Muscle of leg (tissue), 16 donors: ENCODE data around the gene SPANXN2. TPM values are rescaled to one million over a fixed set of nuclear protein-coding genes. Genes with fewer than 3 reads are reported as not detected.
"Not testable (repeated sequence)": the region's sequence is repeated elsewhere in the genome, so short reads cannot be mapped to it uniquely, and the experiment has no call there.

Experiments
- DNase-seq: peaks from one replicate; pipeline ENCODE4 v3.0.0; 2013
- H3K27ac ChIP-seq: one replicate; pipeline ENCODE4 v1.5.1; 2013; ENCODE audit warnings: mild to moderate bottlenecking, low read length, control low read depth
- H3K27me3 ChIP-seq: one replicate; pipeline ENCODE4 v1.6.1; 2013; ENCODE audit warnings: low read length; ENCODE audit not compliant: control insufficient read depth, insufficient read depth
- H3K36me3 ChIP-seq: one replicate; pipeline ENCODE4 v1.6.1; 2013; ENCODE audit warnings: low read length; ENCODE audit not compliant: control insufficient read depth, insufficient read depth
- H3K4me1 ChIP-seq: one replicate; pipeline ENCODE4 v1.6.1; 2013; ENCODE audit warnings: low read length; ENCODE audit not compliant: control insufficient read depth, insufficient read depth
- H3K4me3 ChIP-seq: one replicate; pipeline ENCODE4 v1.5.1; 2013; ENCODE audit warnings: low read length, control low read depth
- H3K9me3 ChIP-seq: replicated peaks from 2 replicates; pipeline ENCODE4 v1.6.1; 2013; ENCODE audit warnings: low read depth, low read length; ENCODE audit not compliant: control insufficient read depth
- WGBS: methylation state at CpG from one replicate; pipeline ENCODE4 v1.1.5; 2013; ENCODE audit warnings: missing lambda C conversion rate; ENCODE audit not compliant: insufficient coverage; 5-methylcytosine and 5-hydroxymethylcytosine counted together
- long read RNA-seq, 11 donors: transcript quantifications; one replicate each; lab custom pipeline, GENCODE V29; 2026
- polyA plus RNA-seq, 8 donors: library from polyadenylated mRNA; unstranded; fragments of 120-200 nt; gene quantifications; one replicate each; pipeline versions ENCODE4 v1.2.1 to v1.2.3, GENCODE V29; 2013; ENCODE audit warnings: inconsistent platforms in 1 of 8, low replicate concordance in 1 of 8; ENCODE audit not compliant: insufficient read length in 8 of 8, insufficient read depth in 1 of 8
- total RNA-seq: library from RNA; stranded (reverse); fragments of 120-200 nt; gene quantifications from one replicate; pipeline ENCODE4 v1.2.4, GENCODE V29; 2013

The SPANXN2 gene, protein sequence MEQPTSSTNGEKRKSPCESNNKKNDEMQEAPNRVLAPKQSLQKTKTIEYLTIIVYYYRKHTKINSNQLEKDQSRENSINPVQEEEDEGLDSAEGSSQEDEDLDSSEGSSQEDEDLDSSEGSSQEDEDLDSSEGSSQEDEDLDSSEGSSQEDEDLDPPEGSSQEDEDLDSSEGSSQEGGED
- not detected for total RNA-seq
- polyA plus RNA-seq, result not detected
- long read RNA-seq, donor 1, result 0 reads
- long read RNA-seq, donor 2, result 0 reads
- long read RNA-seq, donor 3, result 0 reads
- long read RNA-seq, donor 4, result 0 reads
- long read RNA-seq, donor 5, result 0 reads
- long read RNA-seq, donor 6, result 0 reads
- long read RNA-seq, donor 7, result 0 reads
- long read RNA-seq, donor 8, result 0 reads
- long read RNA-seq, donor 9, result 0 reads
- long read RNA-seq, donor 10, result 0 reads
- long read RNA-seq, donor 11, result 0 reads

DNA sequence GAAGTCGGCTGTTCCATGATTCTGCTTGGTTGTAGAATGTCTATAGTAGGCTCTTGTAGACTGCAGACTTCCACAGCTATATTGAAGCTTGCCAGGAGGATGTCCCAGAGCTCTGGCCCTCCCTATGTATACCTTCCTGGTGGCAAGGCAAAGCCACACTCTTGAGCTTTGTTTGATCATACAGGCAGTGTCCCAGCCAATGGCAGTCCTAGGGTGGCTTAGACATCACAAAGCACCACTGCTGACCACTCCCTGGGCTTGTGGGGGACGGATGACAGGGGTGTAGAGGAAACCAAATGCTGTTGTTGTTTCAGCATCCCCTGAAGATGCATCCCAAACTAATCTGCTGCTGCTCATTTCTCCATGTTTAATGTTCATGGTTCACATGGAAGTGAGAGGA, at the start of gene SPANXN2:
Gene SPANXN2 (minus strand): TSS at position 101 of the 400 bp plus-strand sequence. CDS start 84 bp downstream, at position 17.
- not testable (repeated sequence) for H3K4me1 ChIP-seq, H3K27ac ChIP-seq, H3K27me3 ChIP-seq, H3K4me3 ChIP-seq, H3K36me3 ChIP-seq, DNase-seq, H3K9me3 ChIP-seq
- no CpG with 5 or more reads among the region's 2 CpGs for WGBS

DNA sequence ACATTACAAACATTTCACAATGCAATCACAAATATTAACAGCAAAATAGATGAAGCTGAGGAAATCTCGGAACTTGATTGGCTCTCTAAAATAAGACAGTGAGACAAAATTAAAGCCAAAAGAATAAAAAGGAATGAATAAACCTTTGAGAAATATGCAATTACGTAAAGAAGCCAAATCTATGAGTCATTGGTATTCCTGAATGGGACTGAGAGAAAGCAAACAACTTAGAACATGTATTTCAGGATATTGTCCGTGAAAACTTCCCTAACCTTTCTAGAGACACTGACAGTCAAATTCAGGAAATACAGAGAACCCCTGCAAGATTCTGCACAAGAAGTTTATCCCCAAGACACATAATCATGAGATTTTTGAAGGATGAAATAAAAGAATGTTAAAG, 48.4 kb upstream of the SPANXN2 start:
- no peaks in the 10 kb centered on the region for H3K4me1 ChIP-seq
- no peaks in the 10 kb centered on the region for H3K27me3 ChIP-seq
- no peak overlapping the region for H3K4me3 ChIP-seq
- H3K27ac ChIP-seq, result no peak overlapping the region
- WGBS, result no CpG with 5 or more reads among the region's 3 CpGs
- DNase-seq, result no peak
- no peaks in the 10 kb centered on the region for H3K36me3 ChIP-seq
- no peaks in the 10 kb centered on the region for H3K9me3 ChIP-seq

DNA sequence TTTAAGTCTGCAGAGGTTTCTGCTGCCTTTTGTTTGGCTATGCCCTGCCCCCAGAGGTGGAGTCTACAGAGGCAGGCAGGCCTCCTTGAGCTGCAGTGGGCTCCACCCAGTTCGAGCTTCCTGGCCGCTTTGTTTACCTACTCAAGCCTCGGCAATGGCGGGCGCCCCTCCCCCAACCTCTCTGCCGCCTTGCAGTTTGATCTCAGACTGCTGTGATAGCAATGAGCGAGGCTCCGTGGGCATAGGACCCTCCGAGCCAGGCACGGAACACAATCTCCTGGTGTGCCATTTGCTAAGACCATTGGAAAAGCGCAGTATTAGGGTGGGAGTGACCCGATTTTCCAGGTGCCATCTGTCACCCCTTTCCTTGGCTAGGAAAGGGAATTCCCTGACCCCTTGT, 47.2 kb upstream of the SPANXN2 start:
- WGBS, result no CpG with 5 or more reads among the region's 12 CpGs
- DNase-seq, H3K27ac ChIP-seq: not testable (repeated sequence)

DNA sequence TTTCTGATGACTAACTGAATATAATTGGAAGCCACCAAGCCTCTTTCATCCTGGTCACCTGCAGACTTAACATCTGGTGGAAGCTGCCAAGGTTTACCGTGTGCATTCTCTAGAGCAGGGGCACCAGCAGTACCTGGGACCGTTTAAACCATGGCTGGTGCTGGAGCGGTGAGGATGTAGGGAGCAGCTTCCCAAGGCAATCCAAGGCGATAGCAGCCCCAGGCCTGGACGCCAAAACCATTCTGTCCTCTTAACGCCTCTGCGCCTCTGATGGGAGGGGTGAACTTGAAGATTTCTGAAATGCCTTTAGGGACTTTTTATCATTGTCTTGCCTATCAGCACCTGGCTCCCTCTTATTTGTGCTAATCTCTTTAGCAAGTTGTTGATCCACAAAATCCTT, 37.3 kb upstream of the SPANXN2 start:
- no peak for DNase-seq
- H3K9me3 ChIP-seq, result no peaks in the 10 kb centered on the region
- WGBS, result 64% methylated on average over 3 of the region's 7 CpGs

More for the DNA sequence above, 47.2 kb upstream of the SPANXN2 start:
- H3K36me3 ChIP-seq, H3K4me3 ChIP-seq, H3K4me1 ChIP-seq, H3K27me3 ChIP-seq, H3K9me3 ChIP-seq: not testable (repeated sequence)

DNA sequence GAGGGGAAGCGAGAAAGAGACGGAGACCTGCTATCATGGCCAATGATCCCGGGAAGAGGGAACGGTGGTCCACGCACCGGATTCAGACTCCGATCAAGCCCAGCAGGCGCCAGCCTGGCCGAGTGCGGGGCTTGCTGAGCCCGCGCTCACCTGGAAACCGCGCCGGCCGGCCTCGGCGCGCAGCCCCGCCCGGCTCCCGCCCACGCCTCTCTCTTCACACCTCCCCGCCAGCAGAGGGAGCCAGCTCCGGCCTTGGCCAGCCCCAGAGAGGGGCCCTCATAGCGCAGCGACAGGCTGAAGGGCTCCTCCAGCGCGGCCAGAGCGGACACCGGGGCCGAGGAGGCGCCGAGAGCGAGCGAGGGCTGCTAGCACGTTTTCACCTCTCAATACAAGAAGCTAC, 36.8 kb upstream of the SPANXN2 start:
- H3K27ac ChIP-seq, result no peak overlapping the region
- no peaks in the 10 kb centered on the region for H3K9me3 ChIP-seq
- H3K4me1 ChIP-seq, result no peaks in the 10 kb centered on the region
- no peak for DNase-seq
- H3K36me3 ChIP-seq, result no peaks in the 10 kb centered on the region
- 77% methylated on average over 24 of the region's 37 CpGs for WGBS
- no peak overlapping the region for H3K4me3 ChIP-seq
- no peaks in the 10 kb centered on the region for H3K27me3 ChIP-seq

More for the DNA sequence above, 37.3 kb upstream of the SPANXN2 start:
- Histone ChIP-seq H3K27ac (no peak overlapping the region), H3K27me3 (no peaks in the 10 kb centered on the region), H3K4me1 (no peaks in the 10 kb centered on the region), H3K36me3 (no peaks in the 10 kb centered on the region), H3K4me3 (no peak overlapping the region)

DNA sequence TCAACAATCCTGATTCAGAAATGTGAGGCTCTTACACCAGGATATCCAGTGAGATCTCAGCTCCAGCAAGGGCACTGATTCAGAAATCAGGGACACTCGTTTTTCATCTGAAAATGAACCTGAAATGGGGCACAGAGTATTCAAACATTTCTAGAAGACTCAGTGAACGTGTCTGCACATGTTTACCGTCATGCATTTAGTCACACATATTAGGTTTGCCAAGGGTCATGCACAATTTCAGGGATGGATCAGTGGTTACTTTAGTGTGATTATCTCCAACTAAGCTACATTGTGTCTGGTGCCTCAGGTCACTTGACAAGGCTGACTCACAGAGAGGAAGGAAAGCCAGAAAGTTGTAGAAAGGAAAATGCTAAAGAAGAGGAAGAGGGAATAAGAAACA, 33.6 kb upstream of the SPANXN2 start:
- H3K4me1 ChIP-seq, result no peaks in the 10 kb centered on the region
- no peak for DNase-seq
- H3K9me3 ChIP-seq, result no peaks in the 10 kb centered on the region
- H3K36me3 ChIP-seq, result no peaks in the 10 kb centered on the region
- WGBS, result 0% methylated on average over 1 of the region's 3 CpGs
- no peaks in the 10 kb centered on the region for H3K27me3 ChIP-seq
- no peak overlapping the region for H3K4me3 ChIP-seq
- H3K27ac ChIP-seq, result no peak overlapping the region

DNA sequence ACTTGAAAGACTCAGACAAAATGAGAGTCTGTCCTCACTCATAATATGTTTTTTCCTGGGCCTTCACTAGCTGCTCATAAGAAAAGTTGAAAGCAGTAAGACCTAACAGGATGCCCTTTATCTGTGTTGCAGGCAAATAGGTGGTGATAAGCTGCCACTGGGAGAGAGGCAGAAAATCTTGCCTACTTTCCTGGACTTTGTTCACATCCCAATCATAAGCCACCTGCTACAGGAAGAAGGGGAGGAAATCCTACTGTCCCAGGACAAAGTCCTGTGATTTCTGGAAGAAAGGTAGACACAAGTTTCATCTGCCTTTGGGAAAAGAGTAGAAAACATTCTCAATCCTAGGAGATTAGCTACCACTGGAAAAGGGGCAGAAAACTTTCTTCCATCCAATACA, 13.3 kb upstream of the SPANXN2 start:
- no peak overlapping the region for H3K4me3 ChIP-seq
- no peaks in the 10 kb centered on the region for H3K9me3 ChIP-seq
- no peak for DNase-seq
- H3K4me1 ChIP-seq, result no peaks in the 10 kb centered on the region
- no peaks in the 10 kb centered on the region for H3K27me3 ChIP-seq
- no peaks in the 10 kb centered on the region for H3K36me3 ChIP-seq
- H3K27ac ChIP-seq, result no peak overlapping the region

DNA sequence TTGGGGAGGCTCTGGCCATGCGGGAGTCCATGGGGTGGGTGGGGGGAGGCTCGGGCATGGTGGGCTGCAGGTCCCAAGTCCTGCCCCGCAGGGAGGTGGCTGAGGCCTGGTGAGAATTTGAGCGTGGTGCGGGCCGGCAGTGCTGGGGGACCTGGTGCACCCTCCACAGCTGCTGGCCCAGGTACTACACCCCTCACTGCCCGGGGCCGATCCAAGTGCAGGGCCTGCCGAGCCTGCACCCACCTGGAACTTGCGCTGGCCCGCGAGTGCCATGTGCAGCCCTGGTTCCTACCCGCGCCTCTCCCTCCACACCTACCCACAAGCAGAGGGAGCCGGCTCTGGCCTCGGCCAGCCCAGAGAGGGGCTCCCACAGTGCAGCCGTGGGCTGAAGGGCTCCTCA, 5.7 kb upstream of the SPANXN2 start:
- WGBS, result 88% methylated on average over 13 of the region's 17 CpGs
- Histone ChIP-seq H3K27ac (no peak overlapping the region), H3K4me1 (no peaks in the 10 kb centered on the region), H3K9me3 (no peaks in the 10 kb centered on the region), H3K27me3 (no peaks in the 10 kb centered on the region), H3K4me3 (no peak overlapping the region), H3K36me3 (no peaks in the 10 kb centered on the region)
- no peak for DNase-seq

DNA sequence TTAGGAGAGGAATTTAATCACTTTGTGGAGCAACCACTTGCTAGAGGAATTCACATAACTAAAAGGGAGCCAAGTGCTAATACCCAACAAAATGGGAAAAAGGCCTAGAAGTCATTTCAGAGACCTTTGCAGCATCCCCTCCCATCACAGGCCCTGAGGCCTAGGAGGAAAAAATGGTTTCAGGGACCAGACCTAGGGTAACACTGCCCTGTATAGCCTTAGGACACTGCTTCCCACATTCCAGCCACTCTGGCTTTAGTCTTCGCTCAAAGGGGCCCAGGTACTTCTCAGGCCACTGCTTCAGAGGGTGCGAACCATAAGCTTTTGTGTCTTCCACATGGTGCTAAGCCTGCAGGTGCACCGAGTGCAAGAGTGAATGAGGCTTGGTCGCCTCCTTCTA, 19.1 kb downstream of the SPANXN2 start:
- Histone ChIP-seq H3K9me3 (peaks cover 8% of the 10 kb centered on the region), H3K36me3 (no peaks in the 10 kb centered on the region), H3K4me3 (no peak overlapping the region), H3K27ac (no peak overlapping the region), H3K4me1 (no peaks in the 10 kb centered on the region), H3K27me3 (no peaks in the 10 kb centered on the region)
- no peak for DNase-seq
- no CpG with 5 or more reads among the region's 4 CpGs for WGBS

DNA sequence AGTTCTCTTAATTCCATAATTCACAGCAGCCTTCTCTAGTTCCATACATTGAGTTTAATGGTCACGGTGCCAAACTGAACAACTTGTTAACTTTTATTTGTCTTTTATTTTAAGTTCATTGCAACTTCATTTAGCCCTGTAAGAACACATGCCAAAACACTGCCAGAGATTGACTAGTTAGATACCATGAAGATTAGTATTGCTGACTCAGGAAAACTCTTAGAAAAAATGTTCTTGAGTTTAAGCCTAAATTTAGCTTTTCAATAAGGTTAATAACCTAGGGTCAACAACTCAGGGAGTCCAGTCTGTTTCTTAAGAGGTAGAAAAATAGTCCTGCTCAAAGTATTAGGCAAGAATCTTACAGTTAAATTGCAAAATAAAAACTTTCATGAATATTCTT, 25.7 kb downstream of the SPANXN2 start:
- H3K9me3 ChIP-seq, result no peaks in the 10 kb centered on the region
- H3K27ac ChIP-seq, result no peak overlapping the region
- H3K4me1 ChIP-seq, result no peaks in the 10 kb centered on the region
- no peaks in the 10 kb centered on the region for H3K27me3 ChIP-seq
- no peak for DNase-seq
- no peaks in the 10 kb centered on the region for H3K36me3 ChIP-seq
- H3K4me3 ChIP-seq, result no peak overlapping the region
- no CpG with 5 or more reads among the region's 1 CpG for WGBS

DNA sequence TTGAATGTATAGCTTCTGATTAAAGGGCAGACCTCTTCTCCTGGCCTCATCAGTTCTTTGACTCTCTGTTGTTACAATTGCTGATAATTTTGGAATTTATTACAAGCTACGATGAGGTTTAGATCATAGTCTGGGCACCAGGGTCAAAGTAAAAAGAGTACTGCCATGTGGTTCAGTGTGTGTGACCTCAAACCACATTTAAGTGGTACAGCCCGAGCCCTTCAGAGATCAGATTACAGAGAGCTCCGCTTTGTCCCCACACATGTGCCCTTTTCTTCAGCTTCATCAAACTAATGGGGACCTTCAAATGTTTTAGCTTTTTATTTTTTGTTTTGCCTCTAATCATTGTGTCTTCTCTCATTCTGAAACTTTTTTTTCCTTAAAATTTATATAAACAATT, 37.1 kb downstream of the SPANXN2 start:
- no peak overlapping the region for H3K4me3 ChIP-seq
- H3K4me1 ChIP-seq, result no peaks in the 10 kb centered on the region
- H3K9me3 ChIP-seq, result no peaks in the 10 kb centered on the region
- H3K27me3 ChIP-seq, result no peaks in the 10 kb centered on the region
- no peaks in the 10 kb centered on the region for H3K36me3 ChIP-seq
- no CpG with 5 or more reads among the region's 3 CpGs for WGBS
- no peak overlapping the region for H3K27ac ChIP-seq
- no peak for DNase-seq
